Gastroesophageal sphincter (tissue), 3 donors: Measurements from ENCODE around the gene TEX264.

Experiments used
- EP300 ChIP-seq: sonication (generic); formaldehyde crosslinking; IDR thresholded peaks from one replicate; pipeline ENCODE4 v1.6.1; 2017; ENCODE audit warnings: antibody characterized with exemption, mild to moderate bottlenecking
- POLR2A ChIP-seq, 2 donors: fragments of 450-650 bp; IDR thresholded peaks; one replicate each; pipeline ENCODE4 v1.6.1; 2017; ENCODE audit warnings: antibody characterized with exemption in 2 of 2, mild to moderate bottlenecking in 2 of 2, moderate library complexity in 1 of 2
- POLR2AphosphoS5 ChIP-seq: sonication (generic); formaldehyde crosslinking; IDR thresholded peaks from one replicate; pipeline ENCODE4 v1.6.1; 2017; ENCODE audit warnings: antibody characterized with exemption
- TF ChIP-seq, protein P1 (sequence below), 4 experiments: fragments of 200-600 bp in 2 of 4; fragments of 450-650 bp in 2 of 4; sonication (generic) in 1 of 4; IDR thresholded peaks; one replicate each; pipeline ENCODE4 v1.5.1; 2017 to 2019; ENCODE audit warnings: antibody characterized with exemption in 4 of 4, mild to moderate bottlenecking in 2 of 4, moderate library complexity in 2 of 4

DNA sequence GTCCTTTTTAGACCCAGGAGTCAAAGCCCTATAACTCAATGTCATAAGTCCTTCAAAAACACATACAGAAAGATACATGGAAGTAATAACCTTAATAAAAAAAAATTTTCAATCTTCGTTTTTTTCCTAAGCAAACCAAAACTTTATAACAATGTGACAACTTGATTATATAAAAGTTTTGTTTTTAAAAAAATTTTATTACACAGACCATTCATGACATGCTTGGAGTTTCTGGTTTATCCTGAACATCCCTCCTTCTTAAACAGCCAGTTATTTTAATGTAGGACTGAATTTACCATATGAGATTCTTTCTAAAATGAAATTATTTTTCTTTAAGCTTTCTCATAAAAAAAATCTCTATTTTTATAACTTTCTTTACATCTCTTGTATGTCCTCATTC is 77.3 kb downstream of the TEX264 start:
- TF ChIP-seq, protein P1, sequence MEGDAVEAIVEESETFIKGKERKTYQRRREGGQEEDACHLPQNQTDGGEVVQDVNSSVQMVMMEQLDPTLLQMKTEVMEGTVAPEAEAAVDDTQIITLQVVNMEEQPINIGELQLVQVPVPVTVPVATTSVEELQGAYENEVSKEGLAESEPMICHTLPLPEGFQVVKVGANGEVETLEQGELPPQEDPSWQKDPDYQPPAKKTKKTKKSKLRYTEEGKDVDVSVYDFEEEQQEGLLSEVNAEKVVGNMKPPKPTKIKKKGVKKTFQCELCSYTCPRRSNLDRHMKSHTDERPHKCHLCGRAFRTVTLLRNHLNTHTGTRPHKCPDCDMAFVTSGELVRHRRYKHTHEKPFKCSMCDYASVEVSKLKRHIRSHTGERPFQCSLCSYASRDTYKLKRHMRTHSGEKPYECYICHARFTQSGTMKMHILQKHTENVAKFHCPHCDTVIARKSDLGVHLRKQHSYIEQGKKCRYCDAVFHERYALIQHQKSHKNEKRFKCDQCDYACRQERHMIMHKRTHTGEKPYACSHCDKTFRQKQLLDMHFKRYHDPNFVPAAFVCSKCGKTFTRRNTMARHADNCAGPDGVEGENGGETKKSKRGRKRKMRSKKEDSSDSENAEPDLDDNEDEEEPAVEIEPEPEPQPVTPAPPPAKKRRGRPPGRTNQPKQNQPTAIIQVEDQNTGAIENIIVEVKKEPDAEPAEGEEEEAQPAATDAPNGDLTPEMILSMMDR (IDR thresholded peaks at IDR 0.05), result no peak
- TF ChIP-seq EP300, result no peak
- TF ChIP-seq POLR2AphosphoS5, result no peak
- TF ChIP-seq POLR2A (IDR thresholded peaks at IDR 0.05), result no peak
